Gastrocnemius medialis (tissue), 4 donors: ENCODE data around the gene PRUNE2.

Experiments
- POLR2A ChIP-seq, 2 donors: fragments of 450-650 bp; IDR thresholded peaks; one replicate each; pipeline ENCODE4 v1.6.1; 2017; ENCODE audit warnings: antibody characterized with exemption in 2 of 2, mild to moderate bottlenecking in 2 of 2, moderate library complexity in 2 of 2
- TF ChIP-seq, protein P1 (sequence below), 5 experiments: fragments of 450-650 bp in 3 of 5; fragments of 200-600 bp in 2 of 5; sonication (generic) in 2 of 5; IDR thresholded peaks in 4 of 5; conservative IDR thresholded peaks in 1 of 5; 1 replicate in 4 of 5; 2 replicates in 1 of 5; pipeline ENCODE4 v1.5.1; 2016 to 2019; ENCODE audit warnings: antibody characterized with exemption in 5 of 5, mild to moderate bottlenecking in 3 of 5, moderate library complexity in 3 of 5

DNA sequence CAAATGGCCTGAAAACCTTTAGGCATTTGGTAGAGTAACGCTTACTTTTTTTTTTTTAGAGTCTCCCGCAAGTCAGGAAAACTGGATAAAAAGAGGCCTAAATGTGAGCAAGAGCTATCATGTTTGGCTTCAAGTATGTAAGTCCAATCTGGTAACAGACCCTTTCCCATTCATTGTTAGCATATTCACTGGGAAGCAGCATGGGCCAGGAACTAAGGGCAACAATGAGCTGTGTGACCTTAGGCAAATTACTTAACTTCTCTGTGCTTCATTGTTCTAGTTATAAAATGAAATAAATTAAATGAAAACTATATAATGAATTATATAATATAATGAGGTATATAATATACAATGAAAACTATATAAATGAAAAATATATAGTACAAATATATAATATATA lies 256.0 kb downstream of the PRUNE2 start:
- TF ChIP-seq POLR2A (IDR thresholded peaks at IDR 0.05) = no peak
- TF ChIP-seq, protein P1, sequence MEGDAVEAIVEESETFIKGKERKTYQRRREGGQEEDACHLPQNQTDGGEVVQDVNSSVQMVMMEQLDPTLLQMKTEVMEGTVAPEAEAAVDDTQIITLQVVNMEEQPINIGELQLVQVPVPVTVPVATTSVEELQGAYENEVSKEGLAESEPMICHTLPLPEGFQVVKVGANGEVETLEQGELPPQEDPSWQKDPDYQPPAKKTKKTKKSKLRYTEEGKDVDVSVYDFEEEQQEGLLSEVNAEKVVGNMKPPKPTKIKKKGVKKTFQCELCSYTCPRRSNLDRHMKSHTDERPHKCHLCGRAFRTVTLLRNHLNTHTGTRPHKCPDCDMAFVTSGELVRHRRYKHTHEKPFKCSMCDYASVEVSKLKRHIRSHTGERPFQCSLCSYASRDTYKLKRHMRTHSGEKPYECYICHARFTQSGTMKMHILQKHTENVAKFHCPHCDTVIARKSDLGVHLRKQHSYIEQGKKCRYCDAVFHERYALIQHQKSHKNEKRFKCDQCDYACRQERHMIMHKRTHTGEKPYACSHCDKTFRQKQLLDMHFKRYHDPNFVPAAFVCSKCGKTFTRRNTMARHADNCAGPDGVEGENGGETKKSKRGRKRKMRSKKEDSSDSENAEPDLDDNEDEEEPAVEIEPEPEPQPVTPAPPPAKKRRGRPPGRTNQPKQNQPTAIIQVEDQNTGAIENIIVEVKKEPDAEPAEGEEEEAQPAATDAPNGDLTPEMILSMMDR (IDR thresholded peaks at IDR 0.05 in 4 of 5, conservative IDR thresholded peaks at IDR 0.05 in 1 of 5) = no peak
